GM12878 (cell line): ENCODE results near the gene SBNO1.

Experiments used
- TAF1 ChIP-seq: IDR thresholded peaks from 2 replicates; pipeline ENCODE4 v1.6.1; 2011; ENCODE audit warnings: mild to moderate bottlenecking, low read depth, low read length, borderline replicate concordance
- TF ChIP-seq, protein P1 (sequence below): fragments of 450-650 bp; IDR thresholded peaks from 2 replicates; pipeline ENCODE4 v1.6.1; 2014; ENCODE audit warnings: mild to moderate bottlenecking

GRCh38 chr12:123269395-123269892 lies 95.2 kb downstream of the SBNO1 start:
- 0 out of 2 replicates have a peak, but pooled peaks have one; percentile 45 for TF ChIP-seq TAF1
- TF ChIP-seq, protein P1, sequence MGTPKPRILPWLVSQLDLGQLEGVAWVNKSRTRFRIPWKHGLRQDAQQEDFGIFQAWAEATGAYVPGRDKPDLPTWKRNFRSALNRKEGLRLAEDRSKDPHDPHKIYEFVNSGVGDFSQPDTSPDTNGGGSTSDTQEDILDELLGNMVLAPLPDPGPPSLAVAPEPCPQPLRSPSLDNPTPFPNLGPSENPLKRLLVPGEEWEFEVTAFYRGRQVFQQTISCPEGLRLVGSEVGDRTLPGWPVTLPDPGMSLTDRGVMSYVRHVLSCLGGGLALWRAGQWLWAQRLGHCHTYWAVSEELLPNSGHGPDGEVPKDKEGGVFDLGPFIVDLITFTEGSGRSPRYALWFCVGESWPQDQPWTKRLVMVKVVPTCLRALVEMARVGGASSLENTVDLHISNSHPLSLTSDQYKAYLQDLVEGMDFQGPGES = no peak
